Measurements from ENCODE around the gene PRKCA. TPM values are rescaled to one million over a fixed set of nuclear protein-coding genes. Genes with fewer than 3 reads are reported as not detected.

PRKCA gene
- total RNA-seq, 6 experiments from 2014 or later = 81.2 to 106 (median 92.9) TPM

DNA sequence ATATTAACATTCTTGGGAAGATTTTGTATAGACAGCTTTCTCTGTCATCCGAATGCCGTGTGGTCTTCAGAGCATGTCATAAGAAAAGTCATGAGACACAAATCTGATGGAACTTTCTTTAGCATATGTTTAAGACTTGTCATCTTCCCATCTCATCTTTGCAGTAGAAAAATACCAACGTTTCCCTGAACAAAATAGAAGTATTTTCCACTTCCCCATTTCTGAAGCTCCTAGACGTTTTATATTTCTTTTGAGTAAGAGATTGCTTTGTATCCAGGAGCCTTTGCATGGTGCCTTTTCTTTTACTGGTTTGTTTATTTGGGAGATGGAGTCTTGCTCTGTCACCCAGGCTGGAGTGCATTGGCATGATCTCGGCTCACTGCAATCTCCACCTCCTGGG, 235.1 kb downstream of the PRKCA start:
- Mint-ChIP-seq H3K36me3 (ENCODE audit: low read depth) (peaks cover 18% of the 10 kb centered on the region), H3K4me3 (no peak overlapping the region), H3K4me1 (ENCODE audit: low read depth) (peaks cover 62% of the 10 kb centered on the region), H3K27ac (no peak overlapping the region), H3K27me3 (ENCODE audit: insufficient read depth) (no peaks in the 10 kb centered on the region; the same call in 1 of the 2 replicates), H3K9me3 (no peaks in the 10 kb centered on the region)
- no peak for DNase-seq
- no peak for TF ChIP-seq CTCF (IDR thresholded peaks at IDR 0.05)

- no peak for TF ChIP-seq CTCF (IDR thresholded peaks at IDR 0.05)
- DNase-seq = no peak
- Mint-ChIP-seq H3K27ac (peak overlapping the region; percentile 39; the same call in 1 of the 2 replicates), H3K4me1 (ENCODE audit: low read depth) (peaks cover 67% of the 10 kb centered on the region), H3K4me3 (no peak overlapping the region), H3K27me3 (ENCODE audit: insufficient read depth) (no peaks in the 10 kb centered on the region; the same call in 1 of the 2 replicates), H3K9me3 (no peaks in the 10 kb centered on the region), H3K36me3 (ENCODE audit: low read depth) (peaks cover 10% of the 10 kb centered on the region; the same call in 1 of the 2 replicates)
These were observed 236.4 kb downstream of the PRKCA start for GRCh38 chr17:66538776-66539175.

DNA sequence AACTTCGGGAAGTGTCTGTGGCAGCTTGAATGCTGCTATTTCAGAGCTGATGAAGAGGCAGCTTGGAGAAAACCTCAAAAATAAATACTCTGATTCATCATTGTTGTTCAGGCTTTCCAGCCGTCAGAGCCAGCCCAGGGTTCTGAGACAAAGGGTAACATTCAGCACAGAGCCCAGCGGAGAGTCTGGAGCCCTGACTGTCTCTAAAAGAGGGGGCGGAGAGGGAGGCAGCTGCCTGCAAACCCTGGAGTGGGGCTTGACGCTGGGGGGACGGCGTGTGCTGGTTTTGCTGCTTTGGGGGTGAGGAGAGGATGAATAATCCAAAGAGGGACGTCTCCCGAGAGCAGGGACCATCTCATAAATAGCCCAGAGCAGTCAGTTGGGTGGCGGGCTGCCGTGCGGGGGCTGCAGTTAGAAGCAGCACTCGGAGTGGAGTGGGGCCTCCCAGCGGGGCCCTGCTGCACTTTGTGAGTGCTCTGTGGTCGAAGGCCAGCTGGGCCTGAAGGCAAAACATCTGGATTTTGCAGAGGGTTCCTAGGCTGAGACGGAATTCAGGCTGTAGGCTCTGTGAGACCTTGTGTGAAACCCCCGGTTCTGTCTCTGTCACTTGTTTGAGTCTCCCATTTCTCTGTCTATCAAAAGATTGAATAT, 237.8 kb downstream of the PRKCA start:
- Mint-ChIP-seq H3K4me1 (ENCODE audit: low read depth) (peaks cover 76% of the 10 kb centered on the region), H3K27me3 (ENCODE audit: insufficient read depth) (no peaks in the 10 kb centered on the region), H3K36me3 (ENCODE audit: low read depth) (peaks cover under 1% of the 10 kb centered on the region; the same call in 1 of the 2 replicates), H3K27ac (peak overlapping the region; percentile 94), H3K4me3 (peak overlapping the region; percentile 78), H3K9me3 (peaks cover 3% of the 10 kb centered on the region)
- peak; percentile 80 for DNase-seq
- TF ChIP-seq CTCF (IDR thresholded peaks at IDR 0.05) = no peak

- no peaks in the 10 kb centered on the region for H3K27me3 Mint-ChIP-seq (ENCODE audit: insufficient read depth)
- peaks cover 14% of the 10 kb centered on the region for H3K36me3 Mint-ChIP-seq (ENCODE audit: low read depth)
- peaks cover 89% of the 10 kb centered on the region for H3K4me1 Mint-ChIP-seq (ENCODE audit: low read depth)
- peaks cover 16% of the 10 kb centered on the region for H3K9me3 Mint-ChIP-seq
- peak; percentile 87 for DNase-seq
- TF ChIP-seq CTCF (IDR thresholded peaks at IDR 0.05) = no peak
- H3K27ac Mint-ChIP-seq = peak overlapping the region; percentile 94
- peak overlapping the region; percentile 78 for H3K4me3 Mint-ChIP-seq
These were observed 239.2 kb downstream of the PRKCA start for GRCh38 chr17:66541461-66542128.

GRCh38 chr17:66542129-66542966, 239.9 kb downstream of the PRKCA start:
- peak overlapping the region; percentile 94 for H3K27ac Mint-ChIP-seq
- H3K4me1 Mint-ChIP-seq (ENCODE audit: low read depth) = peaks cover 94% of the 10 kb centered on the region
- DNase-seq = peak; percentile 55
- H3K36me3 Mint-ChIP-seq (ENCODE audit: low read depth) = peaks cover 21% of the 10 kb centered on the region
- peaks cover 22% of the 10 kb centered on the region for H3K9me3 Mint-ChIP-seq
- TF ChIP-seq CTCF (IDR thresholded peaks at IDR 0.05) = no peak
- H3K27me3 Mint-ChIP-seq (ENCODE audit: insufficient read depth) = no peaks in the 10 kb centered on the region
- H3K4me3 Mint-ChIP-seq = peak overlapping the region; percentile 78

All from HFFc6 (cell line).